ENCODE results near the gene FAM20C.

GRCh38 chr7:174716-175115 is 17.7 kb upstream of the FAM20C start:
- TF ChIP-seq POLR2AphosphoS5 (IDR thresholded peaks at IDR 0.05; ENCODE audit: low read depth, low read length) (no peak), CTCF (IDR thresholded peaks at IDR 0.05; ENCODE audit: control extremely low read depth in 1 of 3, insufficient read depth in 1 of 3, low read depth in 1 of 3, low read length in 3 of 3) (no peak), TCF12 (IDR thresholded peaks at IDR 0.05; ENCODE audit: low read depth, low read length) (no peak), ASH2L (IDR thresholded peaks at IDR 0.05; ENCODE audit: low read length) (no peak), NRF1 (IDR thresholded peaks at IDR 0.05; ENCODE audit: low read depth, low read length) (no peak)
